ENCODE results near the gene RAB31.
"Not testable (repeated sequence)": the region's sequence is repeated elsewhere in the genome, so short reads cannot be mapped to it uniquely, and the experiment has no call there.

The RAB31 gene

GRCh38 chr18:9898792-9899549 lies 190.9 kb downstream of the RAB31 start:
- DNase-seq: peak; percentile 20

- not testable (repeated sequence) for DNase-seq
These were observed 191.4 kb downstream of the RAB31 start for GRCh38 chr18:9899550-9899930.

GRCh38 chr18:9900699-9901098 lies 192.6 kb downstream of the RAB31 start:
- no peak for DNase-seq

- DNase-seq: no peak
These were observed 193.3 kb downstream of the RAB31 start for GRCh38 chr18:9901377-9901776.

GRCh38 chr18:9902264-9902663 lies 194.2 kb downstream of the RAB31 start:
- DNase-seq: not testable (repeated sequence)

- no peak for DNase-seq
These were observed 194.7 kb downstream of the RAB31 start for GRCh38 chr18:9902832-9903231.

- no peak for DNase-seq
These were observed 197.4 kb downstream of the RAB31 start for GRCh38 chr18:9905401-9905922.

- DNase-seq: no peak
These were observed 198.4 kb downstream of the RAB31 start for GRCh38 chr18:9906481-9906880.

GRCh38 chr18:9907867-9908266 lies 199.8 kb downstream of the RAB31 start:
- no peak for DNase-seq

- no peak for DNase-seq
These were observed 202.0 kb downstream of the RAB31 start for GRCh38 chr18:9910071-9910470.

GRCh38 chr18:9910661-9911060 lies 202.6 kb downstream of the RAB31 start:
- DNase-seq: no peak

GRCh38 chr18:9911226-9911625 lies 203.1 kb downstream of the RAB31 start:
- no peak for DNase-seq
